22Rv1 (cell line): Measurements from ENCODE around the gene NTNG1.

Source experiments
- ZFX ChIP-seq: fragments of 450-650 bp; IDR thresholded peaks from 2 replicates; pipeline ENCODE4 v1.6.1; 2017; ENCODE audit warnings: antibody characterized with exemption, borderline replicate concordance
- TF ChIP-seq, protein P1 (sequence below): fragments of 450-650 bp; IDR thresholded peaks from 2 replicates; pipeline ENCODE4 v1.5.1; 2017; ENCODE audit warnings: mild to moderate bottlenecking

DNA sequence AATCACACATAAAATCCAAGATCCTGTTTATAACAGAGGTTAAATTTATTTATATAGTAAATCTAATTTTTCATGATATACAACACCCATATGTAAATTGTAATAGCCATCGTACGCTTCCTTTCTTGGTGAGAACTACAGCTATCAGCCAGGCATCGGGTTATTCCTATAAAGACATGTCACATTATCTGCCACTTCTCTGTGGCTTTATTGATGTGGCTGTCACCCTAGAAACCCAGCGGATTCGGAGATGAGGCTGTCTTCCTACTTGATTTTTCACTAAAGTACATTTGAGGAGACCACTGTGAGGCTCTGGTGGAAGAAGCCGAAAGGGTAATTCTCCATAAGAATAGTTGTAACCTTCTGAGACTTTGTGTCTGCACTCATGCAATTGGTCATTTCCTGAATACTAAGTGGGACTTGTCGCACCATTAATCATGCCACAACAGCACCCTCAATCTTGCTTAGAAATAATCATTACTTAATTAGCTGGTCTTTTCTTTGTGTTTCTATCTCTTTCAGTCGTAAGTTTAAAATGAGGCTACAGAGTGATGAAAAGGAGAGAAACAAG lies 106.0 kb downstream of the NTNG1 start:
- TF ChIP-seq, protein P1, sequence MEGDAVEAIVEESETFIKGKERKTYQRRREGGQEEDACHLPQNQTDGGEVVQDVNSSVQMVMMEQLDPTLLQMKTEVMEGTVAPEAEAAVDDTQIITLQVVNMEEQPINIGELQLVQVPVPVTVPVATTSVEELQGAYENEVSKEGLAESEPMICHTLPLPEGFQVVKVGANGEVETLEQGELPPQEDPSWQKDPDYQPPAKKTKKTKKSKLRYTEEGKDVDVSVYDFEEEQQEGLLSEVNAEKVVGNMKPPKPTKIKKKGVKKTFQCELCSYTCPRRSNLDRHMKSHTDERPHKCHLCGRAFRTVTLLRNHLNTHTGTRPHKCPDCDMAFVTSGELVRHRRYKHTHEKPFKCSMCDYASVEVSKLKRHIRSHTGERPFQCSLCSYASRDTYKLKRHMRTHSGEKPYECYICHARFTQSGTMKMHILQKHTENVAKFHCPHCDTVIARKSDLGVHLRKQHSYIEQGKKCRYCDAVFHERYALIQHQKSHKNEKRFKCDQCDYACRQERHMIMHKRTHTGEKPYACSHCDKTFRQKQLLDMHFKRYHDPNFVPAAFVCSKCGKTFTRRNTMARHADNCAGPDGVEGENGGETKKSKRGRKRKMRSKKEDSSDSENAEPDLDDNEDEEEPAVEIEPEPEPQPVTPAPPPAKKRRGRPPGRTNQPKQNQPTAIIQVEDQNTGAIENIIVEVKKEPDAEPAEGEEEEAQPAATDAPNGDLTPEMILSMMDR: no peak
- no peak for TF ChIP-seq ZFX
